MM.1S (cell line): ENCODE measurements around the gene RERE.

Experiments
- EZH2 ChIP-seq: fragments of 300-600 bp; sonication (generic); optimal IDR thresholded peaks from 2 replicates; pipeline ENCODE3; 2017; ENCODE audit warnings: low read depth, mild to moderate bottlenecking, antibody characterized with exemption, low read length, mixed read lengths
- TF ChIP-seq, protein P1 (sequence below): fragments of 300-600 bp; sonication (generic); IDR thresholded peaks from 2 replicates; pipeline ENCODE4 v1.5.1; 2016; ENCODE audit warnings: antibody characterized with exemption, low read length, mixed read lengths

DNA sequence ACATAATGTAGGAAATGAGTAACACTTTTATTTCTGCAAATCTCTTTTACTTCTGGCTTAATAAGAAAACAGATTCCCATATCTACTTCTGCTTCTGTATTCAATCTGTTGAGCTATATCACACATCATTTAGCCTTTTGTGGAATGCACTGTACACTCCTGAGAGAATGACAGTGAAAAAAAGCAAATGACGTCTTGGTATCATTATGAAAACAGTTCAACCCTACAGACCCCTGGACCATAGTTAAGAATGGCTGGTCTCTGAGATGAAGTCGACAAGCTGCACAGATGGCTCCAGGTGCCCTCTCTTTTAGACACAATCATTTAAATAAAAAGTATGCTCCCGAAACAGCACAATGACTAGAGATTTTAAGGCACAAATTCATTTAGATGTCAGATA is 247.0 kb downstream of the RERE start:
- TF ChIP-seq, protein P1, sequence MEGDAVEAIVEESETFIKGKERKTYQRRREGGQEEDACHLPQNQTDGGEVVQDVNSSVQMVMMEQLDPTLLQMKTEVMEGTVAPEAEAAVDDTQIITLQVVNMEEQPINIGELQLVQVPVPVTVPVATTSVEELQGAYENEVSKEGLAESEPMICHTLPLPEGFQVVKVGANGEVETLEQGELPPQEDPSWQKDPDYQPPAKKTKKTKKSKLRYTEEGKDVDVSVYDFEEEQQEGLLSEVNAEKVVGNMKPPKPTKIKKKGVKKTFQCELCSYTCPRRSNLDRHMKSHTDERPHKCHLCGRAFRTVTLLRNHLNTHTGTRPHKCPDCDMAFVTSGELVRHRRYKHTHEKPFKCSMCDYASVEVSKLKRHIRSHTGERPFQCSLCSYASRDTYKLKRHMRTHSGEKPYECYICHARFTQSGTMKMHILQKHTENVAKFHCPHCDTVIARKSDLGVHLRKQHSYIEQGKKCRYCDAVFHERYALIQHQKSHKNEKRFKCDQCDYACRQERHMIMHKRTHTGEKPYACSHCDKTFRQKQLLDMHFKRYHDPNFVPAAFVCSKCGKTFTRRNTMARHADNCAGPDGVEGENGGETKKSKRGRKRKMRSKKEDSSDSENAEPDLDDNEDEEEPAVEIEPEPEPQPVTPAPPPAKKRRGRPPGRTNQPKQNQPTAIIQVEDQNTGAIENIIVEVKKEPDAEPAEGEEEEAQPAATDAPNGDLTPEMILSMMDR: no peak
- TF ChIP-seq EZH2: no peak
